Stimulated activated CD4-positive, alpha-beta T cell treated with anti-CD3 and anti-CD28 coated beads, Interleukin-1b, Interleukin-23, amount 100 ng/mL, for 4 hours (primary cell): ENCODE data around the gene AQP11.

Experiments
- DNase-seq, 2 donors: peaks; one replicate each; pipeline ENCODE4 v3.0.0-alpha.2; 2020; ENCODE audit warnings: low read depth in 2 of 2

AQP11 gene

DNA sequence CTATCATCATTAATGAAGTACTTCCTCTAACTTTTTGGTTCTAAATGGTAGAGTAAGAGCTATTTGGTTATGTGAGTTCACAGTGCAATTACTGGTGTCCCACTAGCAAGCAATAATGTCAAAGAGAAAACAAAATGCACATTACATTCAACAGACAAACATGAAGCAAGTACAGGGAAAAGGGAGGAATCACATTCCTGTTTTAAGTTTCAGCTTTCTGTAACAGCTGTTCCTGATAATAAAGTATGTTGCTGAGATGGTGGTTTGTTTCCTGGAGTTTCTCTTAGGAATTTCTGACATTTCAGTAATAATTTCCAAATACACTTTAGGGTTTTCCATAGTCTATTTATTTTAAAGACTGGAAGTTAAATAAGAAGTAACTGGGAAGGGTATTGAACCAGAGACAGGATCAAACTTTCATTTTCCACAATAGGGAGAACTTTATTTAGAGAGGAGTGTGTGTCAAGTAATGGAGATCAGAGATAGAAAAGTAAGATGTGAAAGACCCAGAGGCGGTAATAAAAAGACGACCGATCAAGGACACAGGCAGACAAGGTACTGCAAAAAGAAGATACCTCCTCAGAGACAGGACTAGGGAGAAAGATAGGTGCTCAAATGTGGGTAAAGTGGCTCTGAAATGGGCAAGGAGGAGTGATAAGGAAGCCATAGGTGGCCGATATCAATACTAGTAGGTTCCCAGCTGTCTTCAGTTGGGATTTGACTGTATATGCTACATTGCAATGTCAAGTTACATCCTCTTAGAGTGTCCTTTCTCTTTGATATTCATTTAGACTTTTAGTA, 68.7 kb downstream of the AQP11 start:
- DNase-seq, result no peak
